T1000 (cell line): ENCODE data around the gene TCEANC2.
"Not testable (repeated sequence)": the region's sequence is repeated elsewhere in the genome, so short reads cannot be mapped to it uniquely, and the experiment has no call there.

Source experiments
- DNase-seq: peaks from one replicate; lab custom pipeline; 2025; ENCODE audit warnings: mixed read lengths; lab: John Stamatoyannopoulos, UW

The TCEANC2 gene

GRCh38 chr1:54088385-54088784, 35.0 kb downstream of the TCEANC2 start:
- DNase-seq: no peak

GRCh38 chr1:54091666-54092065, 38.3 kb downstream of the TCEANC2 start:
- DNase-seq: no peak

- no peak for DNase-seq
Observed at GRCh38 chr1:54094001-54094729, 40.8 kb downstream of the TCEANC2 start.

GRCh38 chr1:54094730-54095105, 41.3 kb downstream of the TCEANC2 start:
- not testable (repeated sequence) for DNase-seq

- DNase-seq: no peak
Observed at GRCh38 chr1:54095546-54096226, 42.3 kb downstream of the TCEANC2 start.

GRCh38 chr1:54096227-54096876, 42.9 kb downstream of the TCEANC2 start:
- DNase-seq: no peak

DNA sequence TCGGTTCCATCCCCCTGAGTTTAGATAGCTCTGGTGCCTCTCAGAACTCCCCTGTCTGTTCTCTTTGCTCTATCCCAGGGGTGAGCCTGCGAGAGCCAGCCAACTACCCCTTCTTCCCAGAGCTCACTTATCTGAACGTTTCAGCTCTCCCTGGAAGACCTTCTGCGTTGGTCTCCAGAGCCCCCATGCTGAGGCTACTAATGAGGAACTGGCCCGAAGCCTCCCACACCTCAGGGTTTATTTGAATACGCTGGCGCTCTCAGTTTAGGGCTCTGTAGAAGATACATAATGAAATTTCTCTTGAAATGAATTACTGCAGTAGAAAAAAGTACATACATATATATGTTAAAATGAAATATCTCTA, 43.5 kb downstream of the TCEANC2 start:
- DNase-seq: no peak

DNA sequence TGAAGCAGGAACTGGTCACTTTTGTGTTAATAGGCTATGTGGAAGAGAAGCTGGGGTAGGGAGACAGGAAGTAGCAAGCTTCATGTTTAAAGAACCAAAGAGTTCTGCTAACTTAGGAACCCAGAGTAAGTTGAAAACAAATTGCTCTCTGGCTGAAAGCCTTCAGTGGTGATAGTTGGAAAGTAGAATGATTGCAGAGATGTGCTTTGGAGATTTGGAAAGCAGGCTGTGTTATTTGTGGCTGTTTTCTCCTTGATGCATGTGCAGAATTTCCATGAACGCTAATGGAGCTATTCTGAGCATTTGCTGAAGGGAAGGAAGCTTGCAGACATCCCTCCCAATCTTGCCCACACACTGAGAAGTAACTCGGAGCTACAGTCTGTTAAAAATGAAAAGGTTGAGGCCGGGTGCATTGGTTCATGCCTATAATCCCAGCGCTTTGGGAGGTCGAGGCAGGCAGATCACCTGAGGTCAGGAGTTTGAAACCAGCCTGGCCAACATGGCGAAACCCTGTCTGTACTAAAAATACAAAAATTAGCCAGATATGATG, 45.7 kb downstream of the TCEANC2 start:
- no peak for DNase-seq

DNA sequence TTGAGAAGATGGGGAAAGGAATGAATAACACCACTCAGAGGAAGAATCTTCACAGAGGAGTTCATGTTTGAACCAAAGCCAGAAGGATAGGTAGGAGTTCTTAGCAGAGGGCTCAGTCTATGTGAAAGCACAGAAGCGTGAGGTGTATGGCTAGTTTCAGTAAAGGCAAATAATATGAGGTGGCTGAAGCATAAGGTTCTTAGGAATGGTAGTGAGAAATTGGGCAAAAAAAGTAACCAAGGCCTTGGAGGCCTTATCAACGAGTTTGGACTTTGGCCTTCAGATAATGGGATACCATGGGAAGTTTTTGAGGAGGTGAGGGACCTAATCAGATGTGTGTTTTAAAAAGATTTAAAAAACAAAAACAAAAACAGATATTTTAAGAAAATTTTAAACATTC, 47.1 kb downstream of the TCEANC2 start:
- DNase-seq: no peak

DNA sequence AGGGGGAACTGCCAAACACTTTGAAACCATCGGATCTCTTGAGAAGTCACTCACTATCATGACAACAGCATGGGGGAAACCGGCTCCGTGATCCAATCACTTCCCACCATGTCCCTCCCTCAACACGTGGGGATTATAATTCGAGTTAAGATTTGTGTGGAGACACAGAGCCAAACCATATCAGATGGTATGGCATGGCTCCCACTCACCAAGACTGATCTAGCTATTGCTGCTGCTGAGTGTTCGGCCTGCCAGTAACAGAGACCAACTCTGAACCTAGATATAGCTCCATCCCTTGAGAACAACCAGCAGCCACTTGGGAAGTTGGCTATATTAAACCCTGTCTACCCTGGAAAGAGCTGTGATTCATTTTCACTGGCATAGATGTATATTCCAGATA, 50.0 kb downstream of the TCEANC2 start:
- DNase-seq: no peak

- DNase-seq: not testable (repeated sequence)
Observed at GRCh38 chr1:54104613-54105012, 51.2 kb downstream of the TCEANC2 start.

- DNase-seq: no peak
Observed at GRCh38 chr1:54105080-54105479, 51.7 kb downstream of the TCEANC2 start.

DNA sequence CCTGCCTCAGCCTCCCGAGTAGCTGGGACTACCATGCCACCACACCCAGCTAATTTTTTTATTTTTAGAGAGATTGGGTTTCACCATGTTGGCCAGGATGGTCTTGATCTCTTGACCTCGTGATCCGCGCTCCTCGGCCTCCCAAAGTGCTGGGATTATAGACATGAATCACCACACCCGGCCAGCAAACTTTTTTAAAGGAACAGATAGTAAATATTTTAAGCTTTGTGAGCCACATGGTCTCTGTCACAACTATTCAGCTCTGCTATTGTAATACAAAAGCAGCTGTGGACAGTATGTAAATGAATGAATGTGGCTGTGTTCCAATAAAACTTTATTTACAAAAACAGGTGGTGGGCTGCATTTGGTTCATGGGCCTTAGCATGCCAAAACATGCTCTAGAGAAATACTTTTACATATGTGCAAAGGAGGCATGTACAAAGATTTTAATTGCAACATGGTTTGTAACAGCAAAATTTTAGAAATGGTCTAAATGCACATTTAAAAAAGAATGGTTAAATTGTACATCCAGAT, 52.4 kb downstream of the TCEANC2 start:
- no peak for DNase-seq

DNA sequence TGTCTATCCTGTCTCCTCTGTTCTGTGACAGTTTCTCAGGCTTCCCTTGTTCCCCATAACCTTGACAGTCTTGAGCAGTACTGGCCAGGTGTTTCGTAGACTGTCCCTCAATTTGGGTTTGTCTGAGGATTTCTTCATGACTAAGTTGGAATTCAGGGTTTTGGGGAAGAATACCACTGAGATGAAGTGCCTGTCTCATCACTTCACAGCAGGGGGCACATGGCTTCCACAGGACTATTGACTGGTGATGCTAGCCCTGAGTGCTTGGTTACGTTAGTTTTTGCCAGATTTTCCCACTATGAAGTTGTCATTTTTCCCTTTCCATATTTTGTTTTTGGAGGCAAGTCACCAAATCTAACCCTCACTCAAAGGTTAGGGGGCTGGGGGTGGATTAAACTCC, 53.7 kb downstream of the TCEANC2 start:
- DNase-seq: no peak

GRCh38 chr1:54108156-54108555, 54.7 kb downstream of the TCEANC2 start:
- no peak for DNase-seq

DNA sequence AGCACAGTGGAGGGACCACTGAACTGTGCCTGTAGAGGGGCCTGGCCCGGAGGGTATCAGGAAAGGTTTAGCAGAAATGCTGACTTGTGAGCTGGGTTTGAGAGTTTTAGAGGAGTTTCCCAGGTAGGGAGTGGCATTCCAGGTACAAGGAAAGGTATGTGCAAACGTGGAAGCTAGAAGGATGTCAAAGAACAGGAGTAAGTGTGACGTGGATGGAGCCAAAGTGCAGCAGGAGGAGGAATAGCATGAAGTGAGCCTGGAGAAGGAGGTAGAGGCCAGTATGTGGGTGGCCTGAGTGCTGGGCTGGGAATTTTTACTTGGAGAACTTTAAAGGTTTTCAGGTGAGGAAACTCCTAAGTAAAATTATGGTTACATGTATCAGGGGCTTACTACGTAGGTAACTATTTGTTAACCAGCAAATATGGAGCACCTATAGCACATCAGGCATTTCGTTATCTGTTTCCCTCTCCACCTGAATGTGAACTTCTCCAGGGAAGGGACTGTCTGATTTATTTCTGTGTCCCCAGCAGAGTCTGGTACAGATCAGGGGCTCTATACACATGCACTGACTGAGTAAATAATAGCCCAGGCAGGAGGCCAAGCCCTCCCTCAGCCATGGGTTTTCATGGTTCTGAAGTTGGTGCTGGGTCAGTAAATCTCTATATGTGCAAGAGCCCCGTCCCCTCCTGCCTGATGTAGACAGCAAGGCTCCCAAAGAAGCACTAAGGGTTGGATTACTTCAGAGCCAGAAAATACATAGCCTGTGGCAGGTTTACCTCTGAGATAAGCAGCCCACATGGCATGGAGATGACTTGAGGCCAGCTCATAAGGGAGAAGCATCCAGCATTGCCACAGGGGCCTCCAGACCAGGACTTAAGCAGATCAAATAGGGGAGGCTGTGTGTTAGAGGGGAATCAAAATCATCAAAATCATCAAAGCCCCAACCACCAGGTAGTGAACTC, 56.0 kb downstream of the TCEANC2 start:
- no peak for DNase-seq

DNA sequence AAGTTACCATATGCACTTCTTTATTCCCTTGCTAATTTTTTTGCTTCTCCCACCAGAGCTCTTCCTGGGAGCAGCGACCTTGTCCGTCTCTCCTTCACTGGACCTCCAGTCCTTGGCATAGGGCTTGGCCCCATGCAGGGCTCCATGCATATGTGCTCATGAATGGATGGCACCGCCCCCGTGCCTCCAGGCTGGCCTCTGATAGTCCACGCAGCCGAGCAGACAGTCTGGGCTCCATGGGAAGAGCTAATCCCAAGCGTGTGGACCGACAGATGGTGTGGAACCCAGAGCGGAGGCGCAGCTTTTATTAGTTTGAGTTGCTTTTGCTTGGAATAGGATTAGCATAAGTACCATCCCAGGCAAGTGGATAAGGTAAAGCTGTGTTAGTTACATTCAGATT, 57.6 kb downstream of the TCEANC2 start:
- no peak for DNase-seq

DNA sequence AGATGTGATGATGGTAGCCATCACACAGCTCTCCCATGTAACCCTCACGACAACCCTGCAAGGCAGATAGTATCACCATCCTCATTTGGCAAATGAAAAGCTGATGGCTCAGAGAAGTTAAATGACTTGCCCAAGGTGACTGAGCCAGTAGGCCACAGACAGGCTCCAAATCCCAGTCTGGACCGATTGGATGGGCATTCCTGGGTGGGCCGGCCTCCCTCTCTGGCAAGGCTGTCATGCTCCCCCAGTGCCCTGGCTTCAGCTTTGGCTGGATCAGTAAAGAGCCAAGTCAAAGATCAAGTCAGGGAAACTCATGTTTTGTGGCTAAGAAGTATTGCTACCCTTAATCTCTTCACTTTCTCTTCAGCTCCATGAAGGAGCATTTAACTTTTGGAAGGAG, 58.2 kb downstream of the TCEANC2 start:
- no peak for DNase-seq

DNA sequence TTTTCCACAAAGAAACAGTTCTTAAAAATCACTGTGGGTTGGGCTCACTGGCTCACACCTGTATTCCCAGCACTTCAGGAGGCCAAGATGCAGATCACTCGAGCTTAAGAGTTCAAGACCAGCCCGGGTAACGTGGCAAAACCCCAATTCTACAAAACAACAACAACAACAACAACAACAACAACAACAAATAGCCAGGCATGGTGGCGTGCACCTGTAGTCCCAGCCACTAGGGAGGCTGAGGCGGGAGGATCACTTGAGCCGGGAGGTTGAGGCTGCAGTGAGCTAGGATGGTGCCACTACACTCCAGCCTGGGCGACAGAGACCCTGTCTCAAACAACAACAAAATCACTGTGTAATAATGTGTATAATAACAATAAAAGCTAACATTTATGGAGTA, 58.6 kb downstream of the TCEANC2 start:
- DNase-seq: no peak

DNA sequence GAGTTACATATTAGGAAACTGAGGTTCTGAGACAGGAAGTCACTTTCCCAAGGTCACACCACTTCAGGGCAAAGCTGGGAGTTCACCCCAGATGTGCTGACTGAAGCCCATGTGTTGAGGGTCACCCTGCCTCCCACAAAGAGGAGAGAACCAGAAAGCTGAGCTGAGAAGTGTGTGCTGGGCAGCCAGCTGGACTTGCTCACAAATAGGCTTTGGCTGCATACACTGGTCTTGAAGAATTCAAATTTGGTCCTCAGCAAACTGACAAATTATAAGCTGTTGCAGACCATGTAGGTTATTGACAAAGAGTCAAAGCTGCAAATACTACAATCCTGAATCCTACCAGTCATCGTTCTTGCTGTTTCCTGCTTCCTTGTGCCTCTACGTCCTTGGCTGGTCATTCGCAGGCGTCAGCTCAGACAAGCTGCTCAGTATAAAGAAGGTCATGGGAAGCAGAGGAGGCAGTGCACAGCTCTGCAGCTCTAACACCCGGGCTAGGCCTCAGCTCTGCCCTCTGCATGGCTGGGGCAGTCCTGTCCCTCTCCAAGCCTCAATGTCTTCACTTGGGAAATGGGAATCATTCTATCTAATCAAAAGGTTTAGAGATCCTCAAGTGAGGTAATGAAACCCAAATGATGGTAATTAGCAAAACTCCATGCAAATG, 59.4 kb downstream of the TCEANC2 start:
- DNase-seq: no peak

DNA sequence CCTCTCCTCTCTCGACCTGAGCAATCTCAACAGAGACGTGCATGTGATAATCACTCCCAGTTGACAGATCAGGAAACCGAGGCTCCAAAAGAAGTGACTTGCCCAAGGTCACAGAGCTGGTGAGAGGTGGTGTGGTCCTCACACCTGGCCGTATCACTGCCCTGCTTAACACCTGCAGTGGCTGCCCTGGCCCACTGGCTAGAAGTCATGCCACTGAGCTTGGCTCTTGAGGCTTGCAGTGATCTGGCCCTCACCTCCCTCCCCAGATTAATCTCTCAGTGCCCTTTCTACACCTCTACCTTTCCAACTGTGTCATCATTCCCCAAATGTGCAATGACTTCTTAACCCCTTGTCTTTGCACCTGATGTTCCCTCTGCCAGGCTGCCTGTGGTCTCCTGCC, 60.6 kb downstream of the TCEANC2 start:
- no peak for DNase-seq
